ENCODE data around the gene GLIS1. TPM values are rescaled to one million over a fixed set of nuclear protein-coding genes. Genes with fewer than 3 reads are reported as not detected.

GLIS1 gene
- polyA plus RNA-seq, 3 donors = not detected

DNA sequence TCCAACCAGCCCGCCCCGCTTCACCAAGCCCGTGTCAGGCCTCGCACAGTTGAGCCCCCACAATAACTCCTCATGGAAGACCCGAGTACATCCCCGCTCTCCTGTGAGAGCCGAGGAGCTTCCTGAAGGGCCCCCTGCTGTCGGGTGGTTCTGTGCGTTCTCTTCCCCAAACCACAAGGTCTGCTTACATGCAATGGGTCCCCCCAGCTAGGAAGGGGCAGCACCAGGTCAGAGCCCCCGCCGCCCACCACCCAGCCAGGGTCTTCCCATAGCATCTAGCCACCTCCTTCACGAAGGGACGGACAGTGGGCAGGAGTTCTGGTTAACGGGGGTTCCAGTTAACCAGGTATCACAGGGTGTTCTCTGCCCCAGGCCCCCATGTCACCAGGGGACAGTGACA is 51.5 kb downstream of the GLIS1 start:
- Histone ChIP-seq H3K4me2 (replicated peaks; ENCODE audit: extremely low read depth, low read length, poor library complexity, severe bottlenecking) (no peak overlapping the region), H3K27ac (ENCODE audit: low read depth in 1 of 2, low read length in 2 of 2) (no peak overlapping the region), H3K79me2 (ENCODE audit: insufficient read depth, low read length) (no peaks in the 10 kb centered on the region), H3K9ac (ENCODE audit: insufficient read depth, low read length, poor library complexity, severe bottlenecking) (no peak overlapping the region), H4K20me1 (ENCODE audit: insufficient read depth, low read length) (no peaks in the 10 kb centered on the region), H2AFZ (ENCODE audit: insufficient read depth, low read depth, low read length, poor library complexity, severe bottlenecking) (no peak overlapping the region), H3K9me3 (replicated peaks in 1 of 2; ENCODE audit: control insufficient read depth in 1 of 2, insufficient read depth in 1 of 2, low read length in 2 of 2) (no peaks in the 10 kb centered on the region), H3K4me1 (ENCODE audit: control insufficient read depth in 1 of 2, insufficient read depth in 2 of 2, low read length in 2 of 2) (no peaks in the 10 kb centered on the region), H3K4me3 (replicated peaks in 1 of 3; ENCODE audit: low read depth in 2 of 3, low read length in 3 of 3) (no peak overlapping the region), H3K27me3 (ENCODE audit: control insufficient read depth in 2 of 2, insufficient read depth in 2 of 2, low read length in 2 of 2) (peaks cover 0 to 4% of the 10 kb centered on the region in 2 donors), H3K36me3 (replicated peaks in 1 of 2; ENCODE audit: control insufficient read depth in 1 of 2, insufficient read depth in 2 of 2, low read length in 2 of 2) (no peaks in the 10 kb centered on the region)
- intact Hi-C loops (cut with micrococcal nuclease) = no loop called here
- Mint-ChIP-seq H3K4me3 (no peak overlapping the region), H3K4me1 (peaks cover 8% of the 10 kb centered on the region), H3K27ac (no peak overlapping the region), H3K36me3 (no peaks in the 10 kb centered on the region), H3K9me3 (peaks cover 0 to 2% (median 0%) of the 10 kb centered on the region in 7 donors), H3K27me3 (ENCODE audit: low read depth in 3 of 3) (peaks cover 6 to 25% (median 8%) of the 10 kb centered on the region in 3 donors)
- DNase-seq = no peak
- whole genome bisulfite sequencing (ENCODE audit: insufficient coverage) = 86% methylated on average over 9 of the region's 14 CpGs
- TF ChIP-seq, protein P1, sequence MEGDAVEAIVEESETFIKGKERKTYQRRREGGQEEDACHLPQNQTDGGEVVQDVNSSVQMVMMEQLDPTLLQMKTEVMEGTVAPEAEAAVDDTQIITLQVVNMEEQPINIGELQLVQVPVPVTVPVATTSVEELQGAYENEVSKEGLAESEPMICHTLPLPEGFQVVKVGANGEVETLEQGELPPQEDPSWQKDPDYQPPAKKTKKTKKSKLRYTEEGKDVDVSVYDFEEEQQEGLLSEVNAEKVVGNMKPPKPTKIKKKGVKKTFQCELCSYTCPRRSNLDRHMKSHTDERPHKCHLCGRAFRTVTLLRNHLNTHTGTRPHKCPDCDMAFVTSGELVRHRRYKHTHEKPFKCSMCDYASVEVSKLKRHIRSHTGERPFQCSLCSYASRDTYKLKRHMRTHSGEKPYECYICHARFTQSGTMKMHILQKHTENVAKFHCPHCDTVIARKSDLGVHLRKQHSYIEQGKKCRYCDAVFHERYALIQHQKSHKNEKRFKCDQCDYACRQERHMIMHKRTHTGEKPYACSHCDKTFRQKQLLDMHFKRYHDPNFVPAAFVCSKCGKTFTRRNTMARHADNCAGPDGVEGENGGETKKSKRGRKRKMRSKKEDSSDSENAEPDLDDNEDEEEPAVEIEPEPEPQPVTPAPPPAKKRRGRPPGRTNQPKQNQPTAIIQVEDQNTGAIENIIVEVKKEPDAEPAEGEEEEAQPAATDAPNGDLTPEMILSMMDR (IDR thresholded peaks at IDR 0.05) = no peak

DNA sequence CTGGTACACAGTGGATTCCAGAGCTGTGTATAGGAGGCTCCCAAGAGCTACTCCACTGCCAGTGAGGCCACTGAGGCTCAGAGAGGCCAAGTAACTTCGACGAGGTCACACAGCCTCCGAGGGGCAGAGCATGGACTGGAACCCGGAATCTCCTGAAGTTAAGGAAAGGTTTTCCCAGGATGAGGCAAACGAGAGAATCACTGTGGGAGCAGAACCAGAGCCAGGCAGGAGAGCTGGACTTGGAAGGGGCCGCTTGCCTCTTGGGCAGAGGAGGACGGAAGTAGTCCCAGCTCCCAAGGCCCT is 52.0 kb downstream of the GLIS1 start:
- H3K9me3 Mint-ChIP-seq = peaks cover 0 to 2% (median 0%) of the 10 kb centered on the region in 7 donors
- intact Hi-C loops (cut with micrococcal nuclease) = no loop called here
- H3K4me1 ChIP-seq (ENCODE audit: control insufficient read depth in 1 of 2, insufficient read depth in 2 of 2, low read length in 2 of 2) = no peaks in the 10 kb centered on the region
- H4K20me1 ChIP-seq (ENCODE audit: insufficient read depth, low read length) = no peaks in the 10 kb centered on the region
- H3K36me3 Mint-ChIP-seq = no peaks in the 10 kb centered on the region
- H3K27me3 ChIP-seq (ENCODE audit: control insufficient read depth in 2 of 2, insufficient read depth in 2 of 2, low read length in 2 of 2) = peaks cover 0 to 4% of the 10 kb centered on the region in 2 donors
- TF ChIP-seq, protein P1 (IDR thresholded peaks at IDR 0.05) = no peak
- no peak overlapping the region for H2AFZ ChIP-seq (ENCODE audit: insufficient read depth, low read depth, low read length, poor library complexity, severe bottlenecking)
- H3K4me1 Mint-ChIP-seq = peaks cover 13% of the 10 kb centered on the region
- no peaks in the 10 kb centered on the region for H3K79me2 ChIP-seq (ENCODE audit: insufficient read depth, low read length)
- no peak overlapping the region for H3K4me2 ChIP-seq (replicated peaks; ENCODE audit: extremely low read depth, low read length, poor library complexity, severe bottlenecking)
- peaks cover 8 to 30% (median 9%) of the 10 kb centered on the region in 3 donors for H3K27me3 Mint-ChIP-seq (ENCODE audit: low read depth in 3 of 3)
- H3K4me3 Mint-ChIP-seq = no peak overlapping the region
- no peak overlapping the region for H3K9ac ChIP-seq (ENCODE audit: insufficient read depth, low read length, poor library complexity, severe bottlenecking)
- H3K36me3 ChIP-seq (replicated peaks in 1 of 2; ENCODE audit: control insufficient read depth in 1 of 2, insufficient read depth in 2 of 2, low read length in 2 of 2) = no peaks in the 10 kb centered on the region
- H3K4me3 ChIP-seq (replicated peaks in 1 of 3; ENCODE audit: low read depth in 2 of 3, low read length in 3 of 3) = no peak overlapping the region
- no peak overlapping the region for H3K27ac ChIP-seq (ENCODE audit: low read depth in 1 of 2, low read length in 2 of 2)
- no peak overlapping the region for H3K27ac Mint-ChIP-seq
- no peaks in the 10 kb centered on the region for H3K9me3 ChIP-seq (replicated peaks in 1 of 2; ENCODE audit: control insufficient read depth in 1 of 2, insufficient read depth in 1 of 2, low read length in 2 of 2)
- DNase-seq = no peak
- WGBS (ENCODE audit: insufficient coverage) = 97% methylated on average over 5 of the region's 7 CpGs
